K562 (cell line): ENCODE data around the gene PI4KA. TPM values are rescaled to one million over a fixed set of nuclear protein-coding genes. Genes with fewer than 3 reads are reported as not detected.
"Not testable (repeated sequence)": the region's sequence is repeated elsewhere in the genome, so short reads cannot be mapped to it uniquely, and the experiment has no call there.

Source experiments
- ATAC-seq: fragments of 200-7000 bp; cut with Tn5 transposase; 3 replicates; pipeline ENCODE4 v1.9.1; 2020; ENCODE audit warnings: moderate library complexity
- BruUV-seq: library from RNA; stranded (reverse); fragments of 400-500 nt; replicated peaks from 2 replicates; lab custom pipeline; 2021; lab: Mats Ljungman, UMichigan
- CTCF ChIA-PET: fragments of 300-600 bp; formaldehyde crosslinking; extraction: SDS; loops from one replicate; lab custom pipeline; 2021; ENCODE audit warnings: low intra/inter-chr PET ratio; lab: Yijun Ruan, JAX
- POLR2A ChIA-PET: fragments of 300-600, 350-650 bp; sonication (Branson Sonifier 250); formaldehyde crosslinking; extraction: SDS; loops from one replicate; lab custom pipeline; 2021; ENCODE audit warnings: antibody characterized with exemption, inconsistent platforms; lab: Yijun Ruan, JAX
- DNase-seq, 4 experiments: peaks; one replicate each; pipeline versions ENCODE4 v3.0.0 to v3.0.0-alpha.2; 2011 to 2018; ENCODE audit warnings: low spot score in 3 of 4, mixed read lengths in 3 of 4; ENCODE audit errors: extremely low read depth in 1 of 4
- FAIRE-seq: peaks from 2 replicates; lab custom pipeline; 2011; peaks lifted over from hg19 to GRCh38; lab: Jason Lieb, UNC
- H2AFZ ChIP-seq: 2 replicates; pipeline ENCODE4 v1.6.0; 2011; ENCODE audit warnings: low read depth, low read length, control low read depth, inconsistent platforms
- H3K27ac ChIP-seq: fragments of 200-600 bp; 3 replicates; pipeline ENCODE4 v1.8.0; 2011; ENCODE audit warnings: low read depth, mild to moderate bottlenecking, control low read depth, inconsistent platforms, low read length, moderate library complexity, mixed read lengths; ENCODE audit errors: extremely low read depth
- H3K27me3 ChIP-seq, 2 experiments: fragments of 300-600 bp in 1 of 2; 2 replicates in 1 of 2; 3 replicates in 1 of 2; pipeline versions ENCODE4 v1.6.0 to v1.8.0; 2011; ENCODE audit warnings: inconsistent platforms in 2 of 2, low read length in 2 of 2, mild to moderate bottlenecking in 1 of 2, mixed read lengths in 1 of 2, moderate library complexity in 1 of 2; ENCODE audit not compliant: control insufficient read depth in 2 of 2, insufficient read depth in 2 of 2
- H3K36me3 ChIP-seq: fragments of 300-600 bp; 3 replicates; pipeline ENCODE4 v1.8.0; 2011; ENCODE audit warnings: mild to moderate bottlenecking, low read length, inconsistent platforms; ENCODE audit not compliant: control insufficient read depth, insufficient read depth
- H3K4me1 ChIP-seq, 2 experiments: fragments of 200-600 bp in 1 of 2; replicated peaks in 1 of 2; 2 replicates in 1 of 2; 3 replicates in 1 of 2; pipeline versions ENCODE4 v1.5.1 to v1.8.0; 2011; ENCODE audit warnings: inconsistent platforms in 2 of 2, low read length in 2 of 2, mild to moderate bottlenecking in 1 of 2, mixed read lengths in 1 of 2, moderate library complexity in 1 of 2; ENCODE audit not compliant: control insufficient read depth in 2 of 2, insufficient read depth in 2 of 2
- H3K4me2 ChIP-seq: 2 replicates; pipeline ENCODE4 v1.6.1; 2011; ENCODE audit warnings: low read length, control low read depth, inconsistent platforms, mixed read lengths; ENCODE audit not compliant: insufficient read depth
- H3K4me3 ChIP-seq: fragments of 200-600 bp; sonication (generic), shearing (Covaris generic); 2 replicates; pipeline ENCODE4 v1.5.1; 2016; ENCODE audit warnings: control low read depth, inconsistent platforms
- H3K79me2 ChIP-seq: fragments of 200-600 bp; 3 replicates; pipeline ENCODE4 v1.8.0; 2011; ENCODE audit warnings: low read length, inconsistent platforms; ENCODE audit not compliant: control insufficient read depth, insufficient read depth
- H3K9ac ChIP-seq, 2 experiments: 2 replicates each; pipeline versions ENCODE4 v1.6.0 to v1.6.1; 2011; ENCODE audit warnings: low read depth in 2 of 2, low read length in 2 of 2, control low read depth in 1 of 2, inconsistent platforms in 1 of 2, mild to moderate bottlenecking in 1 of 2, mixed read lengths in 1 of 2; ENCODE audit not compliant: insufficient read depth in 1 of 2
- H3K9me1 ChIP-seq: one replicate; pipeline ENCODE4 v1.6.0; 2011; ENCODE audit warnings: inconsistent platforms, mild to moderate bottlenecking, low read length, moderate library complexity; ENCODE audit not compliant: control insufficient read depth, insufficient read depth
- H3K9me3 ChIP-seq: replicated peaks from 2 replicates; pipeline ENCODE4 v1.5.1; 2011; ENCODE audit warnings: low read depth, low read length, inconsistent platforms; ENCODE audit not compliant: control insufficient read depth, insufficient read depth
- H4K20me1 ChIP-seq: replicated peaks from 2 replicates; pipeline ENCODE4 v1.6.1; 2011; ENCODE audit warnings: low read length, inconsistent platforms, mixed read lengths; ENCODE audit not compliant: control insufficient read depth, insufficient read depth
- ARID3A ChIP-seq: IDR thresholded peaks from 2 replicates; pipeline ENCODE4 v1.6.1; 2012; ENCODE audit warnings: low read depth, low read length, improper control_type of control experiment, borderline replicate concordance
- CCAR2 ChIP-seq: fragments of 200-400 bp; formaldehyde crosslinking; IDR thresholded peaks from 2 replicates; pipeline ENCODE4 v1.6.1; 2017; ENCODE audit warnings: mild to moderate bottlenecking, low read depth, low read length
- CEBPB ChIP-seq: fragments of 450-650 bp; IDR thresholded peaks from 2 replicates; pipeline ENCODE4 v1.6.1; 2016; ENCODE audit warnings: missing genetic modification characterization, missing compliant biosample characterization
- HNRNPLL ChIP-seq: fragments of 200-400 bp; formaldehyde crosslinking; IDR thresholded peaks from 2 replicates; pipeline ENCODE4 v1.6.1; 2017; ENCODE audit warnings: low read length, low read depth, mild to moderate bottlenecking; ENCODE audit not compliant: poor library complexity, severe bottlenecking
- ZBTB1 ChIP-seq: sonication (generic); formaldehyde crosslinking; IDR thresholded peaks from 2 replicates; pipeline ENCODE4 v1.8.1; 2023; ENCODE audit warnings: missing genetic modification reagents, low read depth, mild to moderate bottlenecking, borderline replicate concordance
- ZFP30 ChIP-seq: fragments of 250-450 bp; sonication (Bioruptor Pico); IDR thresholded peaks from 2 replicates; pipeline ENCODE4 v1.8.0; 2022; ENCODE audit warnings: moderate library complexity, mild to moderate bottlenecking, inconsistent platforms, borderline replicate concordance
- ZKSCAN1 ChIP-seq: fragments of 150-350 bp; IDR thresholded peaks from 2 replicates; pipeline ENCODE4 v1.6.1; 2016; ENCODE audit warnings: low read depth, low read length
- ZNF124 ChIP-seq: sonication (generic); formaldehyde crosslinking; IDR thresholded peaks from 2 replicates; pipeline ENCODE4 v1.8.1; 2022; ENCODE audit warnings: missing genetic modification reagents
- WGBS: fragments of 100-300 bp; shearing (Covaris generic); methylation state at CpG from one replicate; pipeline ENCODE4 v1.1.6; 2016; ENCODE audit warnings: low coverage, mixed read lengths; ENCODE audit not compliant: insufficient coverage; ENCODE audit errors: missing lambda C conversion rate; 5-methylcytosine and 5-hydroxymethylcytosine counted together
- in situ Hi-C: fragments of 300-500 bp; cut with MboI; formaldehyde crosslinking; loops from 4 replicates; pipeline ENCODE4 v1.15.0; 2018; ENCODE audit warnings: inconsistent platforms, mixed read lengths
- intact Hi-C: fragments of 100-400 bp; cut with micrococcal nuclease; formaldehyde crosslinking; loops from 2 replicates; pipeline ENCODE4 v1.14.2; 2022
- polyA plus RNA-seq, 8 experiments: library from polyadenylated mRNA; depleted of rRNA in 4 of 8; stranded (reverse) in 5 of 8; unstranded in 3 of 8; fragments of >200 nt; fragmentation: Nextera tagmentation in 2 of 8; fragmentation: Illumina TruSeq in 1 of 8; extraction: Ambion mirVana in 2 of 8; extraction: Trizol in 1 of 8; gene quantifications; 2 replicates each; pipeline versions ENCODE4 v1.2.1 to v1.2.3, GENCODE V29; 2011 to 2014; ENCODE audit warnings: inconsistent platforms in 1 of 8, missing spikeins in 1 of 8
- total RNA-seq, 7 experiments: library from RNA; depleted of rRNA in 6 of 7; stranded (reverse); fragments of >200 nt in 6 of 7; fragmentation: Illumina TruSeq in 2 of 7; extraction: Trizol in 2 of 7; gene quantifications; 2 replicates each; pipeline versions ENCODE4 v1.2.1 to v1.2.3, GENCODE V29; 2011 to 2021; ENCODE audit warnings: low replicate concordance in 1 of 7
- TF ChIP-seq, protein P1 (sequence below): fragments of 450-650 bp; formaldehyde crosslinking; IDR thresholded peaks from 2 replicates; pipeline ENCODE4 v1.4.0; 2020; ENCODE audit warnings: mild to moderate bottlenecking, mixed read lengths
- TF ChIP-seq, protein P2 (sequence below): sonication (generic); formaldehyde crosslinking; IDR thresholded peaks from 2 replicates; pipeline ENCODE4 v1.8.0; 2023; ENCODE audit warnings: missing genetic modification reagents, mild to moderate bottlenecking, borderline replicate concordance

Gene PI4KA
- total and polyA plus RNA-seq, 9 of the 15 experiments (the other 6 are each of a cell fraction or from before 2014, with no cell fraction given) = 7.3 to 187 (median 84.7) TPM

DNA sequence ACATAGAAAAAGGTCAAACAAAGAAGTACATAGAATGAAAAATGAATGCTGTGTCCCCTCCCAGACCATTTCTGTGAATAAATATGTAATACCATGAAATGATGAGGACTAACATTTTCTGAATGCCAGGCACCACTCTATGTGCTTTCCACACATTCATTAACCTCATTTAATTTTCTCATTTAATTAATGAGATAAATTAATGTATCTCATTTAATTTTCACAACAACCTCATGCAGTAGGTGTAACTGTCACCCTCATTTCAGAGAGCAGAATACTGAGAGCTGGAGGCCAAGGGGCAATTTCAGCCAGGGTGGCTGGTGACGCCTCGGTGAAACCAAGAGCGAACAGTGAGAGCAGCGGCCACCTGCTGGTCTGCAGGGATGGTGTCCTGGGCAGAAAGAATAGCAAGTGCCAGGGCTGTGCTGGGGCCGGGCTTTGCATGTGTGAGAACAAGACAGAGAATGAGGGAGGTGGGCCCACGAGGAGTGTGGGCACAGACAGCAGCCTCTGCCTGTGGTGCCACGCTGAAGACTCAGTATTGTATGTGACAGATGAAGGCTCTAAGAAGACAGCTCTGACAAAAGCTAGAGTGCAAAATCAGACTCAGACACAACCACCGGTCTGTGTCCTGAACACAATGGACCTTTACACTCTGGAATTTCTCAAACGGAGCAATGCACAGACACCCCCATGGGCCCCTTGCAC, 86.5 kb downstream of the PI4KA start (continued):
- TF ChIP-seq ARID3A (peak; percentile 51; the same call in 1 of the 2 replicates), ZNF124 (CRISPR knock-in tag) (no peak)

DNA sequence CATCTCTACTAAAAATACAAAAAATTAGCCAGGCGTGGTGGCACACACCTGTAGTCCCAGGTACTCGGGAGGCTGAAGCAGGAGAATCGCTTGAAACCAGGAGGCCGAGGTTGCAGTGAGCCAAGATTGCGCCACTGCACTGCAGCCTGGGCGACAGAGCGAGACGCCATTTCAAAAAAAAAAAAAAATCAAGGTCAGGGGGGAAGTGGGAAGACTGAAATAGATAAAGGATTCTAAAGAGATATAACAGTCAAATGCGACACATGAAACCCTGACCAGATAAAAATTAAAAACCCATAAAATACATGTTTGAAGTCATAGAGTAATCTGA, 89.2 kb downstream of the PI4KA start:
- 89% methylated on average over 9 of the region's 9 CpGs for WGBS
- H3K36me3 ChIP-seq = peaks cover 27% of the 10 kb centered on the region
- CTCF ChIA-PET, H3K9me3 ChIP-seq, H3K9ac ChIP-seq, FAIRE-seq, DNase-seq, BruUV-seq, ATAC-seq, H3K4me1 ChIP-seq, in situ Hi-C loops, H3K79me2 ChIP-seq, H3K4me2 ChIP-seq, H2AFZ ChIP-seq, H3K4me3 ChIP-seq, H3K9me1 ChIP-seq, intact Hi-C loops, H3K27ac ChIP-seq, H3K27me3 ChIP-seq: not testable (repeated sequence)
- POLR2A ChIA-PET = interaction anchor here (1.2 to 4.8 kb wide), 4 partner anchors 8 to 160 kb away, joined by 3 to 27 read pairs (median 20); no protein-coding TSS in a partner anchor
- peaks cover 10% of the 10 kb centered on the region for H4K20me1 ChIP-seq
- TF ChIP-seq, protein P1, sequence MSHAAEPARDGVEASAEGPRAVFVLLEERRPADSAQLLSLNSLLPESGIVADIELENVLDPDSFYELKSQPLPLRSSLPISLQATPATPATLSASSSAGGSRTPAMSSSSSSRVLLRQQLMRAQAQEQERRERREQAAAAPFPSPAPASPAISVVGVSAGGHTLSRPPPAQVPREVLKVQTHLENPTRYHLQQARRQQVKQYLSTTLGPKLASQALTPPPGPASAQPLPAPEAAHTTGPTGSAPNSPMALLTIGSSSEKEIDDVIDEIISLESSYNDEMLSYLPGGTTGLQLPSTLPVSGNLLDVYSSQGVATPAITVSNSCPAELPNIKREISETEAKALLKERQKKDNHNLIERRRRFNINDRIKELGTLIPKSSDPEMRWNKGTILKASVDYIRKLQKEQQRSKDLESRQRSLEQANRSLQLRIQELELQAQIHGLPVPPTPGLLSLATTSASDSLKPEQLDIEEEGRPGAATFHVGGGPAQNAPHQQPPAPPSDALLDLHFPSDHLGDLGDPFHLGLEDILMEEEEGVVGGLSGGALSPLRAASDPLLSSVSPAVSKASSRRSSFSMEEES (CRISPR knock-in tag) = 0 out of 2 replicates have a peak, but pooled peaks have one; percentile 1
- TF ChIP-seq ZFP30 (CRISPR knock-in tag) (peak; percentile 56; the same call in 1 of the 2 replicates), CCAR2 (0 out of 2 replicates have a peak, but pooled peaks have one; percentile 3), CEBPB (tag) (peak; percentile 86), HNRNPLL (peak; percentile 22), ZKSCAN1 (0 out of 2 replicates have a peak, but pooled peaks have one; percentile 2), ZBTB1 (CRISPR knock-in tag) (peak; percentile 80; the same call in 1 of the 2 replicates)
- TF ChIP-seq, protein P2, sequence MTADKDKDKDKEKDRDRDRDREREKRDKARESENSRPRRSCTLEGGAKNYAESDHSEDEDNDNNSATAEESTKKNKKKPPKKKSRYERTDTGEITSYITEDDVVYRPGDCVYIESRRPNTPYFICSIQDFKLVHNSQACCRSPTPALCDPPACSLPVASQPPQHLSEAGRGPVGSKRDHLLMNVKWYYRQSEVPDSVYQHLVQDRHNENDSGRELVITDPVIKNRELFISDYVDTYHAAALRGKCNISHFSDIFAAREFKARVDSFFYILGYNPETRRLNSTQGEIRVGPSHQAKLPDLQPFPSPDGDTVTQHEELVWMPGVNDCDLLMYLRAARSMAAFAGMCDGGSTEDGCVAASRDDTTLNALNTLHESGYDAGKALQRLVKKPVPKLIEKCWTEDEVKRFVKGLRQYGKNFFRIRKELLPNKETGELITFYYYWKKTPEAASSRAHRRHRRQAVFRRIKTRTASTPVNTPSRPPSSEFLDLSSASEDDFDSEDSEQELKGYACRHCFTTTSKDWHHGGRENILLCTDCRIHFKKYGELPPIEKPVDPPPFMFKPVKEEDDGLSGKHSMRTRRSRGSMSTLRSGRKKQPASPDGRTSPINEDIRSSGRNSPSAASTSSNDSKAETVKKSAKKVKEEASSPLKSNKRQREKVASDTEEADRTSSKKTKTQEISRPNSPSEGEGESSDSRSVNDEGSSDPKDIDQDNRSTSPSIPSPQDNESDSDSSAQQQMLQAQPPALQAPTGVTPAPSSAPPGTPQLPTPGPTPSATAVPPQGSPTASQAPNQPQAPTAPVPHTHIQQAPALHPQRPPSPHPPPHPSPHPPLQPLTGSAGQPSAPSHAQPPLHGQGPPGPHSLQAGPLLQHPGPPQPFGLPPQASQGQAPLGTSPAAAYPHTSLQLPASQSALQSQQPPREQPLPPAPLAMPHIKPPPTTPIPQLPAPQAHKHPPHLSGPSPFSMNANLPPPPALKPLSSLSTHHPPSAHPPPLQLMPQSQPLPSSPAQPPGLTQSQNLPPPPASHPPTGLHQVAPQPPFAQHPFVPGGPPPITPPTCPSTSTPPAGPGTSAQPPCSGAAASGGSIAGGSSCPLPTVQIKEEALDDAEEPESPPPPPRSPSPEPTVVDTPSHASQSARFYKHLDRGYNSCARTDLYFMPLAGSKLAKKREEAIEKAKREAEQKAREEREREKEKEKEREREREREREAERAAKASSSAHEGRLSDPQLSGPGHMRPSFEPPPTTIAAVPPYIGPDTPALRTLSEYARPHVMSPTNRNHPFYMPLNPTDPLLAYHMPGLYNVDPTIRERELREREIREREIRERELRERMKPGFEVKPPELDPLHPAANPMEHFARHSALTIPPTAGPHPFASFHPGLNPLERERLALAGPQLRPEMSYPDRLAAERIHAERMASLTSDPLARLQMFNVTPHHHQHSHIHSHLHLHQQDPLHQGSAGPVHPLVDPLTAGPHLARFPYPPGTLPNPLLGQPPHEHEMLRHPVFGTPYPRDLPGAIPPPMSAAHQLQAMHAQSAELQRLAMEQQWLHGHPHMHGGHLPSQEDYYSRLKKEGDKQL (CRISPR knock-in tag) = 0 out of 2 replicates have a peak, but pooled peaks have one; percentile 38
